GM21528 (cell line): ENCODE data around the gene MALRD1.

Experiments used
- ATAC-seq: cut with Tn5 transposase; IDR thresholded peaks from one replicate; pipeline ENCODE4 v1.9.1; 2021; ENCODE audit warnings: mild to moderate bottlenecking, moderate library complexity; ENCODE audit not compliant: unreplicated experiment, low FRiP score

MALRD1 gene

GRCh38 chr10:19048489-19048888 lies at the start of gene MALRD1:
TSS of gene MALRD1 (plus strand) at chr10:19048801. CDS start at chr10:19048939, 138 bp downstream.
- ATAC-seq: no peak

- ATAC-seq: no peak
These were observed 45.3 kb upstream of the MALRD1 start for GRCh38 chr10:19003341-19003740.

GRCh38 chr10:19012111-19012510 lies 36.5 kb upstream of the MALRD1 start:
- no peak for ATAC-seq

- no peak for ATAC-seq
These were observed 34.6 kb upstream of the MALRD1 start for GRCh38 chr10:19014034-19014433.

GRCh38 chr10:19014498-19014897 lies 34.1 kb upstream of the MALRD1 start:
- ATAC-seq: no peak

GRCh38 chr10:19017116-19017890 lies 31.3 kb upstream of the MALRD1 start:
- no peak for ATAC-seq

- no peak for ATAC-seq
These were observed 27.4 kb upstream of the MALRD1 start for GRCh38 chr10:19021162-19021561.

- ATAC-seq: no peak
These were observed 24.0 kb upstream of the MALRD1 start for GRCh38 chr10:19024611-19025010.

GRCh38 chr10:19031763-19032162 lies 16.8 kb upstream of the MALRD1 start:
- ATAC-seq: no peak

- ATAC-seq: no peak
These were observed 14.9 kb upstream of the MALRD1 start for GRCh38 chr10:19033741-19034140.

GRCh38 chr10:19041171-19041570 lies 7.4 kb upstream of the MALRD1 start:
- ATAC-seq: no peak

GRCh38 chr10:19043431-19043830 lies 5.2 kb upstream of the MALRD1 start:
- no peak for ATAC-seq

- no peak for ATAC-seq
These were observed 1.9 kb upstream of the MALRD1 start for GRCh38 chr10:19046679-19047078.

GRCh38 chr10:19048891-19049290 lies 290 bp downstream of the MALRD1 start:
- ATAC-seq: no peak

- no peak for ATAC-seq
These were observed 966 bp downstream of the MALRD1 start for GRCh38 chr10:19049567-19049966.

- no peak for ATAC-seq
These were observed 5.8 kb downstream of the MALRD1 start for GRCh38 chr10:19054289-19054835.

- no peak for ATAC-seq
These were observed 9.4 kb downstream of the MALRD1 start for GRCh38 chr10:19058046-19058445.

- no peak for ATAC-seq
These were observed 15.4 kb downstream of the MALRD1 start for GRCh38 chr10:19063986-19064385.

- no peak for ATAC-seq
These were observed 23.3 kb downstream of the MALRD1 start for GRCh38 chr10:19071946-19072345.

GRCh38 chr10:19077276-19077675 lies 28.7 kb downstream of the MALRD1 start:
- ATAC-seq: no peak

- no peak for ATAC-seq
These were observed 48.0 kb downstream of the MALRD1 start for GRCh38 chr10:19096501-19097073.

GRCh38 chr10:19097151-19097550 lies 48.5 kb downstream of the MALRD1 start:
- no peak for ATAC-seq
